GM06990 (cell line): ENCODE data around the gene APBA2.

Experiments
- DNase-seq: peaks from one replicate; pipeline ENCODE4 v3.0.0-alpha.2; 2011; ENCODE audit not compliant: insufficient read length; ENCODE audit errors: extremely low read depth
- H3K27me3 ChIP-seq: replicated peaks from 2 replicates; pipeline ENCODE4 v1.6.0; 2011; ENCODE audit warnings: low read length; ENCODE audit not compliant: control insufficient read depth, insufficient read depth
- H3K36me3 ChIP-seq: 2 replicates; pipeline ENCODE4 v1.5.1; 2011; ENCODE audit warnings: low read length; ENCODE audit not compliant: control insufficient read depth, insufficient read depth
- H3K4me3 ChIP-seq: replicated peaks from 2 replicates; pipeline ENCODE4 v1.5.1; 2011; ENCODE audit warnings: low read depth, mild to moderate bottlenecking, control low read depth, low read length
- TF ChIP-seq, protein P1 (sequence below): IDR thresholded peaks from 2 replicates; pipeline ENCODE4 v1.5.1; 2011; ENCODE audit warnings: low read length, control low read depth, mild to moderate bottlenecking, inconsistent platforms; ENCODE audit not compliant: insufficient read depth, poor library complexity, severe bottlenecking

The APBA2 gene

GRCh38 chr15:28895566-28895965 lies 9.8 kb downstream of the APBA2 start:
- no peak for DNase-seq
- Histone ChIP-seq H3K27me3 (no peaks in the 10 kb centered on the region; the same call in 1 of the 2 replicates), H3K36me3 (no peaks in the 10 kb centered on the region), H3K4me3 (no peak overlapping the region)
- TF ChIP-seq, protein P1, sequence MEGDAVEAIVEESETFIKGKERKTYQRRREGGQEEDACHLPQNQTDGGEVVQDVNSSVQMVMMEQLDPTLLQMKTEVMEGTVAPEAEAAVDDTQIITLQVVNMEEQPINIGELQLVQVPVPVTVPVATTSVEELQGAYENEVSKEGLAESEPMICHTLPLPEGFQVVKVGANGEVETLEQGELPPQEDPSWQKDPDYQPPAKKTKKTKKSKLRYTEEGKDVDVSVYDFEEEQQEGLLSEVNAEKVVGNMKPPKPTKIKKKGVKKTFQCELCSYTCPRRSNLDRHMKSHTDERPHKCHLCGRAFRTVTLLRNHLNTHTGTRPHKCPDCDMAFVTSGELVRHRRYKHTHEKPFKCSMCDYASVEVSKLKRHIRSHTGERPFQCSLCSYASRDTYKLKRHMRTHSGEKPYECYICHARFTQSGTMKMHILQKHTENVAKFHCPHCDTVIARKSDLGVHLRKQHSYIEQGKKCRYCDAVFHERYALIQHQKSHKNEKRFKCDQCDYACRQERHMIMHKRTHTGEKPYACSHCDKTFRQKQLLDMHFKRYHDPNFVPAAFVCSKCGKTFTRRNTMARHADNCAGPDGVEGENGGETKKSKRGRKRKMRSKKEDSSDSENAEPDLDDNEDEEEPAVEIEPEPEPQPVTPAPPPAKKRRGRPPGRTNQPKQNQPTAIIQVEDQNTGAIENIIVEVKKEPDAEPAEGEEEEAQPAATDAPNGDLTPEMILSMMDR: no peak

- DNase-seq: no peak
- no peak overlapping the region for H3K4me3 ChIP-seq
- no peaks in the 10 kb centered on the region for H3K36me3 ChIP-seq
- no peaks in the 10 kb centered on the region; the same call in 1 of the 2 replicates for H3K27me3 ChIP-seq
- TF ChIP-seq, protein P1: no peak
These were observed 11.2 kb downstream of the APBA2 start for GRCh38 chr15:28896951-28897350.

GRCh38 chr15:28897861-28898585 lies 12.2 kb downstream of the APBA2 start:
- DNase-seq: no peak
- no peaks in the 10 kb centered on the region for H3K36me3 ChIP-seq
- TF ChIP-seq, protein P1: no peak
- no peak overlapping the region for H3K4me3 ChIP-seq
- no peaks in the 10 kb centered on the region; the same call in 1 of the 2 replicates for H3K27me3 ChIP-seq

DNA sequence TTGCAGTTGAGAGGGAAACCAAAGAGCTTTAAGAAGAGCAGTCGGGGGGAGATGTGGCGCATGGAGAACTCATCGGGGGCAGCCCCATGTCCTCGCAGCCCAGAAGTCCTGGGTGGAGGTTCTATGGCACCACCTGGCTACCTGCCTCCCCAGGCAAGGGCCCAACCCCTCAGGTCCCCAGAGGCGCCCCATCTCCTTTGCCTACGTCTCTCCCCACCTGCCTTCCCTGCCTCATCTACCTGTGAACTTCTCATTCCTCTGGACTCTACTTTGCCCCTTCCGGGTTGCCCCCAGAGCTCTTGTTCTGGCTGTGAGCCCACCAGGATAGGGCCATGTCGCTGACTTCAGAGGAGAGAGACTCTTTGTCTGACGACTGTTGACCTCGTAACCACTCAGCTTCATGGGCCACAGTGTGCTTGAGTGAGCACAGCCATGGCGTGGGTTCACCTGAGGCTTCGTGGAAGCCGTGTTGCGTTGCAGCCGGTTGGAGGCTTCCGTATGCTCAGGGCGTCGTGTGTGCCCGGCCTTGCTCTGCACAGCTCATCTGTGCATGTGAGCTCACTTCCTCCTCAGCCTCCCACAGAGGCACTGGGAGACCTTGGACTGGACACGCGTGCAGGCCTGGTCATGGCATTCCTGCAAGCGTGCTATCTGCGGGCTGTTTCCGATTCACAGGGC lies 13.4 kb downstream of the APBA2 start:
- TF ChIP-seq, protein P1: no peak
- H3K36me3 ChIP-seq: no peaks in the 10 kb centered on the region
- no peaks in the 10 kb centered on the region; the same call in 1 of the 2 replicates for H3K27me3 ChIP-seq
- DNase-seq: no peak
- no peak overlapping the region for H3K4me3 ChIP-seq

GRCh38 chr15:28900041-28900891 lies 14.5 kb downstream of the APBA2 start:
- DNase-seq: no peak
- Histone ChIP-seq H3K27me3 (no peaks in the 10 kb centered on the region; the same call in 1 of the 2 replicates), H3K4me3 (no peak overlapping the region), H3K36me3 (no peaks in the 10 kb centered on the region)
- TF ChIP-seq, protein P1: no peak
